GM08714 (cell line): ENCODE measurements around the gene AGK.
A peak's percentile ranks its signal among the peaks of the same experiment; 100 is the strongest.
"Not testable (repeated sequence)": the region's sequence is repeated elsewhere in the genome, so short reads cannot be mapped to it uniquely, and the experiment has no call there.

Experiments used
- H3K4me3 ChIP-seq: fragments of 200-500 bp; sonication (Bioruptor generic); 2 replicates; pipeline ENCODE4 v1.5.1; 2014; ENCODE audit warnings: mild to moderate bottlenecking, low read length, inconsistent platforms
- ZNF274 ChIP-seq: IDR thresholded peaks from 2 replicates; pipeline ENCODE4 v1.6.1; 2012; ENCODE audit warnings: mild to moderate bottlenecking, low read depth, low read length

Gene AGK

GRCh38 chr7:141534757-141535737, 16.2 kb upstream of the AGK start:
- H3K4me3 ChIP-seq: no peak overlapping the region
- no peak for TF ChIP-seq ZNF274

GRCh38 chr7:141537906-141538305, 13.3 kb upstream of the AGK start:
- H3K4me3 ChIP-seq: no peak overlapping the region
- no peak for TF ChIP-seq ZNF274

GRCh38 chr7:141541375-141541774, 9.8 kb upstream of the AGK start:
- H3K4me3 ChIP-seq: no peak overlapping the region
- no peak for TF ChIP-seq ZNF274

GRCh38 chr7:141544831-141545230, 6.4 kb upstream of the AGK start:
- H3K4me3 ChIP-seq: no peak overlapping the region
- no peak for TF ChIP-seq ZNF274

GRCh38 chr7:141549582-141549981, 1.6 kb upstream of the AGK start:
- no peak for TF ChIP-seq ZNF274
- H3K4me3 ChIP-seq: no peak overlapping the region

GRCh38 chr7:141550386-141551093, 670 bp upstream of the AGK start:
- H3K4me3 ChIP-seq: peak overlapping the region; percentile 94; the same call in 1 of the 2 replicates
- TF ChIP-seq ZNF274: no peak

- peak overlapping the region; percentile 94 for H3K4me3 ChIP-seq
- no peak for TF ChIP-seq ZNF274
These were observed 572 bp downstream of the AGK start for GRCh38 chr7:141551782-141552181.

GRCh38 chr7:141557360-141557759, 6.2 kb downstream of the AGK start:
- no peak overlapping the region for H3K4me3 ChIP-seq
- TF ChIP-seq ZNF274: no peak

- H3K4me3 ChIP-seq: not testable (repeated sequence)
These were observed 6.8 kb downstream of the AGK start for GRCh38 chr7:141557831-141558531.

- no peak for TF ChIP-seq ZNF274
- no peak overlapping the region for H3K4me3 ChIP-seq
These were observed 7.5 kb downstream of the AGK start for GRCh38 chr7:141558544-141559183.

GRCh38 chr7:141559961-141560360, 8.8 kb downstream of the AGK start:
- no peak for TF ChIP-seq ZNF274
- no peak overlapping the region for H3K4me3 ChIP-seq

GRCh38 chr7:141562036-141562435, 10.8 kb downstream of the AGK start:
- no peak overlapping the region for H3K4me3 ChIP-seq
- no peak for TF ChIP-seq ZNF274

- TF ChIP-seq ZNF274: no peak
- no peak overlapping the region for H3K4me3 ChIP-seq
These were observed 11.3 kb downstream of the AGK start for GRCh38 chr7:141562543-141562942.

- TF ChIP-seq ZNF274: no peak
- H3K4me3 ChIP-seq: no peak overlapping the region
These were observed 11.8 kb downstream of the AGK start for GRCh38 chr7:141562972-141563371.
